Measurements from ENCODE around the gene TEX35.

DNA sequence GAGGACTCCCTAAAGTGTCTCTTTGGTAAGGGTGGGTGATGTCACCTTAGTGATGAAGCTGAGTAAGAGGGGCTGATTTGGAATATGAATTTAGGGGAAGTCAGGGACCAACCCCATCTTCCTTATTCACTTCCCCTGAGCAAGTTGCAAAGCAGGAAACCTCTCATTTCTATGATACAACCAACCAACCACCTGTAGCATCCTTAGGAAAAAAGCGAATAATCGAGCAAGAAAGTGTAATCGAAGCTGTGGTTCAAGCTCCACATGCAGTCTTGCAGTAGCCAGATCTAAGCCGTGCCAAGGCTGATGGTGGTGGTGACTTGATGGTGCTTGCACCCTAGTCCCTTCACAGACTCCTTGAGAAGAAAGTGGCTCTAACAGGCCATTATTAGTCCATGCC is 3.2 kb downstream of the TEX35 start:
- TF ChIP-seq CTCF (IDR thresholded peaks at IDR 0.05; ENCODE audit: insufficient read depth, low read depth, low read length) (no peak), EZH2 (IDR thresholded peaks at IDR 0.05; ENCODE audit: insufficient read depth, low read length) (no peak)
